Measurements from ENCODE around the gene TMCC2.
A peak's percentile ranks its signal among the peaks of the same experiment; 100 is the strongest.
"Not testable (repeated sequence)": the region's sequence is repeated elsewhere in the genome, so short reads cannot be mapped to it uniquely, and the experiment has no call there.

TMCC2 gene

GRCh38 chr1:205284420-205285144, 56.8 kb downstream of the TMCC2 start:
- peak; percentile 89 for DNase-seq

GRCh38 chr1:205285381-205286101, 57.8 kb downstream of the TMCC2 start:
- DNase-seq = no peak

GRCh38 chr1:205286335-205286950, 58.7 kb downstream of the TMCC2 start:
- no peak for DNase-seq

- DNase-seq = no peak
These were observed 59.3 kb downstream of the TMCC2 start for GRCh38 chr1:205287076-205287475.

DNA sequence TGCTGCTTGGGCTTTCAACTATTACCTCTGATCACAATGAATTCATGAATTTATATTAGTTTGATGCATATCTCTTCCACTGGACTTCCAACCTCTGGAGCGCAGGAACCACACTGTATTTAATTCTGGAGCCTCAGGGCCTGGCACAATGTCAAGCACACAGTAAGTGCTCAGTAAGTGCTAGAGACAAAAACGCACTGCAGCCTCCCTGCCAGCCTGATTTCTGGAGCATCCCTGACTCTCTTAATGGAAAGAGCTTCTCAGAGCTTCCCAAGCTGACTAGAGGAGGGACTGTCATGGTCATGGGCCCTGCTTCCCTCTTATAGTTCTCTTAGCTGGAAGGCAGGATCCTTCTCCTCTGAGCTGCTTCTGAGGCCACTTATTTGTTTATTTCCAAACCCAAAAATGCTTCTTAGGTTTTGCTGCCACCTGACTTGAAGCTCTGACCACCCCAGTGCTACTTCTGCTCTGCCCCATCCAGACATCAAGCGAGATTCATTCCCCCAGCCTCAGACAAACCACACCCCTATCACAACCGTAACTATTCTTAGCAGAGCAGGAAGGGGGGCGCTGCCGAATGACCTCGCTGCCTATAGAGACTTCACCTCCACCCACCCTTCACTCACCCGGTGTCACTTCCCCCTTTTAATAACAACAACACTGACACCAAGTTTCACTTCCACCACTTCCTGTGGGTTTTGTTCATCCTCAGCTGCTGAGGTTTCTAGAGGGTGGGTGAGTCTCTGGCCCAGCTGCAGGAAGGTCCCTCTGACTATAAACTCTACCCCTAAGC, 60.2 kb downstream of the TMCC2 start:
- no peak for DNase-seq

DNA sequence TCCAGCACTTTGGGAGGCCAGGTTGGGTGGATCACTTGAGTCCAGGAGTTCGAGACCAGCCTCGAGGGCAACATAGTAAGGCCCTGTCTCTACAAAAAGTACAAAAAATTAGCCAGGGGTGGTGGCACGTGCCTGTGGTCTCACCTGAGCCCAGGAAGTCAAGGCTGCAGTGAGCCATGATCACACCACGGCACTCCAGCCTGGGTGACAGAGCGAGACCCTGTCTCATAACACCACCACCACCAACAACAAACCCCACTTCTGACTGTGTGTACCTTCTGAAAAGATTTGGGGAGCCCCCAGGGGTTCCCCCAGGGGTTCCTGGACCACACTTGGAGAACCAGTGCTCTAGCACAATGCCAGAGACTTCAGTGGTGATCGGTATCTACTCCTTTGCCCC, 63.9 kb downstream of the TMCC2 start:
- no peak for DNase-seq

GRCh38 chr1:205293350-205294074, 65.8 kb downstream of the TMCC2 start:
- no peak for DNase-seq

DNA sequence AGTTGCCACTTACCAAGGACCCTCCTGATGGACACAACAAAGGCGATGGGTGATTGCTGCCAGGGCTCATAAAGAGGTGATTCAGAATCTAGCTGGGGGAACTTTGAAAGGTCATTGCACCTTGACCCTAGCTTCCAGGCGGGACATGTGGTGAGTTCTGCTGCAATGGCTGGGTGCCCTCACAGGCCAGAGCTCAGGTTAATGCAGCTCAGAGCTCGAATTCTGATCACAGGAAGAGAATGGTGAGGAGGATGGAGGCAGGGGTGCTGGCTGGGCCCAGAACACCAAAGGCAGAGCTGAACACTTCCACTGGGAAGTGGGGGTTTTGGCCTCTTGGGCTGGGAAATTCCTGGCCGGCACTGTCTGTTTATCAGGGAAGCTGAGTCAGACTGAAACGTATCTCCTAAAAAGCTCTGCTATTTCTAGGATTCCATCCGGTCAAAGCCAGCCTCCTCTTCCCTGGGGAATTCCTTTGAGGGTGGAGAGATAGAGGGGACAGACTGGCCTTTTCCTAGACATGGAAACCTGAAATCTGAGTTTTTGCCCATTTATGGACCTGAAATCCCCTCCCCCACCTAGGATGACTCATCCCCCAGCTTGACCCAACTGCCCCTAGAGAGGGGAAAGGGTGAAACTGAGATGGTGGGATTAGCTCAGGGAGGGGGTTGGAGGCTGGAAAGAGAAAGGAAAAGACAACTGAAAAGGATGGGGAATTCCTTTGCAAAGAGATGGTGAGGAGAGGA, 66.6 kb downstream of the TMCC2 start:
- no peak for DNase-seq

DNA sequence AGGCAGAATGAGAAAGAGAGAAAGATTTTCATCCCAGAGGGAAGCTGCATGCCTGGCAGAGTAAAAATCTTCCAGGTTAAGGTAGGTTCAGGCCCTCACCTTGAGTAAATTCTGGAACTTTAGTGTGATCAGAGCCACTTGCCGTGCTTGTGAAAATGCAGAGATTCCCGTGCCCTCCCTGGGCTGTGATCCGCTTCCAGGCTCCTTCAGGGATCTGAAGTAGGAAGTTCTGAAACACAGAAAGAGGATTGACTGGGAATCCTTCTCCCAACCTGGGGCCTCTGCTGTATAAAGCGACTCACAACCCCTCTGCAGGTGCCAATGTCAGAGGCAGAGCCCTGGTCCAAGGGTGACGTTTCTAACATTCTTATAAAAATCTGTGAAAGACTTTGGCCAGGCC, 67.2 kb downstream of the TMCC2 start:
- DNase-seq = no peak

DNA sequence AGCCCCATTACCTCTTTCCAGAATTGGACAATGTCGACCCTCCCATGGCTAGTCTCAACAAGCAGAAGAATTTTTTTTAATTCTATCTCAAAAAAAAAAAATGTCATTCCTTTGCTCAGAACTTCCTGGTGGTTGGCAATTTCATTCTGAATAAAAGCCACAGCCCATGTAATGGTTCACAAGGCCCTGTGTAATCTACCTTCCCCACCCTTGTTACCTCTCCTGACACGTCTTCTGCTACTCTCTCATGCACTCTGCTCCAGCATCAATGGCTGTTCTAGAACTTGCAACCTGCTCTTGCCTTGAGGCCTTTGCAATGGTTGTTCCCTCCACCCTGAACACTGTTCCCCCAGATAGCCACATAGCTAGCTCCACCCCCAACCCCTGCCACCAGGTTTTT, 68.4 kb downstream of the TMCC2 start:
- no peak for DNase-seq

- not testable (repeated sequence) for DNase-seq
These were observed 69.9 kb downstream of the TMCC2 start for GRCh38 chr1:205297546-205298177.

DNA sequence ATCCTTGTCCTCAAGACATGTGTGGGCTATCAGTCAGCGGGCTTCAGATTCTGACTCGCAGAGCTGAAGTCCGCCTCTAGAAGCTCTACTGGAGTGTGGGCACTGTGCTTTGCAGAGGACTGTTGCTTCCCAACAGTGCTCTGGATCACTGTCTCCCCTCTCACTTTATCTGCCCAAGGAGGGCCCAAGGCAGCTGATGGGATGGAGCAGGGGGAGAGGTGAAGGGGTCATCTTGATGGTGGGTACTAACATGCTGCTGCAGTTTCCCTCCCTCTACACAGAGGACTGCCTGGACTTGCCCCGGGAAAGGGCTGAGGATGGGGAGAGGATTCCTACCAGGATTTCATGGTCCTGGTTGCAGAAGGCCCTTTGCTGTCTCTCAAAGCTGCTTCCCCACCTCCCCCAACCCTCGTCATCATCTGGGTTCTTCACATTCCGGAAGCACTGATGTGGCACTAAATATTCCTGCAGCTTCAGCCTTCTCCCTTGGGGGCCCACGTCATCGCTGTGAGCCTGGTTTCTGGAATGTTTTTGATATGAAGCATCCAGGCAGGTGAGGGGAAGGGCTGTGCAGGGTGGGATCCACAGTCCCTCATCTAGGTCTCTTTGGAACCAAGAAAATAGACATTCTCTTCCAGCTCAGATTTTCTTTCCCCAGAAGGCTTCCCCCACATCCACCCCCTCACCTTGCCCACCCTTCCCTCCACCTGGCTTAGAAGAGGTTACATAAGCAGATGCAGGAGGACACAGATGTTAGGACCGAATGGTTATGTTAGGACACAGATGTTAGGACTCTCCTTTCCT, 70.6 kb downstream of the TMCC2 start:
- no peak for DNase-seq

GRCh38 chr1:205300149-205300548, 72.4 kb downstream of the TMCC2 start:
- no peak for DNase-seq

DNA sequence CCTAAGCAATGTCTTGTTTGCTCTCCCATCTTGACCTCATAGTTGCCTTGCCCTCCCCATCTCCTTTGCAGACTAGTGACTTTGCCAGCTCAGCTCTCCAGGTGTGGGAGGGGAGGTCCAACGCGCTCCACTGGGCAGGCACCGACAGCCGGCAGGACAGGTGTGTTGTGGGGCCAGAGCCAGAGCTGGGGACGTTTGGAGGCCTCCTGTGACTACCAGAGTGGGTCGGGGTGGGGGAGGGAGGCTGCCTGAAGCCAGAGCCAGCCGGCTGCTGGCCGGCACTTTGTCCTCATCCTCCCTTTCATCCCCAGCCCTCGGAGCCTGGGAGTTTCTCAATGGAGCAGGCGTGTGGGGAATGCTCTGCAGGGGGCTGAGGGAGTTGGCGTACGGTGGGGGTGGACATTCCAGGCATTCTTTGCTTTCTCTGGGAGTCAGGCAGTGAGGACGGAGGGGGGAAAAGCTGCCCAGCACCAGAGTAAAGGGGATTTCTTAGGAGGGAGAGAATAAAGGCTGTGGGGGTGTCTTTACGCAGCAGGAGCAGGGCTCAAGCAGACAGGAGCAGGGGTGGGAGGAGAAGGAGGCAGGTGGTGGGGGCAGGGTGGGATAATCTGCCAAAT, 73.6 kb downstream of the TMCC2 start:
- DNase-seq = peak; percentile 70

- no peak for DNase-seq
These were observed 74.3 kb downstream of the TMCC2 start for GRCh38 chr1:205301842-205302588.

- DNase-seq = no peak
These were observed 75.6 kb downstream of the TMCC2 start for GRCh38 chr1:205303247-205303888.

- DNase-seq = no peak
These were observed 76.4 kb downstream of the TMCC2 start for GRCh38 chr1:205304046-205304694.

DNA sequence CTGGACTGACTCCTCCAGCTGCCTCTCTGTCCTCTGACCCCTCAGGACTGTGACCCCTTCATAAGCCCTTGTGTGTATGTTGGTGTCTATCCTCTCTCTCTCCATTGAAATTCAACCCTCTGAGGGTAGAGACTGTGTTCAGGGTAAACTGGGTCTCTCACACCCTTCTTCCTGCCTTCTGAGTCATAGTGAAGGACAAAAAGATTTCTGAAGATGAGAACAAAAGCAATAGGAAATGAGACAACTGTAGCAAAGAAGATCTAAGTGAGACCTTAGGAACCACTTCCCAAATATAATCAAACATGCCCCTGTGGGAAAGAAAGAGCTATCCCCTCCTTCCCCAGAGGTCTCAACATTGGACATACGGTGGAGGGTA, 76.9 kb downstream of the TMCC2 start:
- no peak for DNase-seq

Data from NCI-H146 (cell line).